Smooth muscle cell (in vitro differentiated cells): Measurements from ENCODE around the gene SCAMP3. TPM values are rescaled to one million over a fixed set of nuclear protein-coding genes. Genes with fewer than 3 reads are reported as not detected.

Experiments
- DNase-seq: peaks from one replicate; lab custom pipeline; 2025; ENCODE audit not compliant: unreplicated experiment; lab: John Stamatoyannopoulos, UW
- H2AFZ ChIP-seq: fragments of 200-600 bp; sonication (generic); 2 replicates; pipeline ENCODE4 v1.6.0; 2016; ENCODE audit warnings: antibody characterized with exemption, low read depth, mild to moderate bottlenecking
- H3F3A ChIP-seq: fragments of 200-600 bp; sonication (generic); 2 replicates; pipeline ENCODE4 v1.6.0; 2017; ENCODE audit warnings: antibody characterized with exemption, low read depth
- H3K27ac ChIP-seq: fragments of 200-600 bp; sonication (generic); 2 replicates; pipeline ENCODE4 v1.5.1; 2016; ENCODE audit warnings: low read depth, mild to moderate bottlenecking
- H3K27me3 ChIP-seq: fragments of 200-600 bp; sonication (generic); 2 replicates; pipeline ENCODE4 v1.6.1; 2016; ENCODE audit warnings: low read depth, mild to moderate bottlenecking
- H3K36me3 ChIP-seq: fragments of 200-600 bp; sonication (generic); 2 replicates; pipeline ENCODE4 v1.5.1; 2016; ENCODE audit warnings: low read depth
- H3K4me1 ChIP-seq: fragments of 200-600 bp; sonication (generic); 2 replicates; pipeline ENCODE4 v1.5.1; 2016; ENCODE audit warnings: low read depth
- H3K4me2 ChIP-seq: fragments of 200-600 bp; sonication (generic); 2 replicates; pipeline ENCODE4 v1.6.0; 2016; ENCODE audit warnings: mild to moderate bottlenecking
- H3K4me3 ChIP-seq: fragments of 200-600 bp; sonication (generic); 2 replicates; pipeline ENCODE4 v1.5.1; 2016; ENCODE audit warnings: mild to moderate bottlenecking
- H3K79me2 ChIP-seq: fragments of 200-600 bp; sonication (generic); 2 replicates; pipeline ENCODE4 v1.6.0; 2016; ENCODE audit warnings: low read depth, mild to moderate bottlenecking
- H3K9ac ChIP-seq: fragments of 200-600 bp; sonication (generic); 2 replicates; pipeline ENCODE4 v1.6.0; 2016; ENCODE audit warnings: low read depth
- H3K9me3 ChIP-seq: fragments of 200-600 bp; sonication (generic); replicated peaks from 2 replicates; pipeline ENCODE4 v1.5.1; 2016; ENCODE audit warnings: low read depth
- H4K20me1 ChIP-seq: fragments of 200-600 bp; sonication (generic); 2 replicates; pipeline ENCODE4 v1.6.0; 2016; ENCODE audit warnings: low read depth
- CTCF ChIP-seq: fragments of 200-600 bp; sonication (generic); IDR thresholded peaks from 2 replicates; pipeline ENCODE4 v1.5.1; 2017; ENCODE audit warnings: borderline replicate concordance, mild to moderate bottlenecking, antibody characterized with exemption; ENCODE audit not compliant: insufficient read depth, poor library complexity, severe bottlenecking
- WGBS: methylation state at CpG from one replicate; pipeline ENCODE4 v1.1.7; 2016; ENCODE audit warnings: low lambda C conversion rate; 5-methylcytosine and 5-hydroxymethylcytosine counted together
- polyA plus RNA-seq: library from polyadenylated mRNA; unstranded; fragments of >200 nt; fragmentation: Nextera tagmentation; extraction: Ambion mirVana; gene quantifications from 2 replicates; pipeline ENCODE4 v1.2.1, GENCODE V29; 2016
- total RNA-seq: library from RNA; depleted of rRNA; stranded (reverse); fragments of >200 nt; gene quantifications from 2 replicates; pipeline ENCODE4 v1.2.3, GENCODE V29; 2014

SCAMP3 gene
- total and polyA plus RNA-seq, 2 experiments from 2014 or later: 51.4 to 118 TPM

GRCh38 chr1:155307247-155307740 is 45.1 kb upstream of the SCAMP3 start:
- peak; percentile 37 for TF ChIP-seq CTCF
- Histone ChIP-seq H3K27me3 (no peaks in the 10 kb centered on the region), H3F3A (peaks cover 6% of the 10 kb centered on the region), H3K79me2 (peaks cover 36% of the 10 kb centered on the region), H3K4me2 (no peak overlapping the region), H2AFZ (no peak overlapping the region), H3K4me1 (peaks cover 16% of the 10 kb centered on the region), H3K27ac (no peak overlapping the region), H3K9ac (no peak overlapping the region), H3K4me3 (no peak overlapping the region), H3K9me3 (no peaks in the 10 kb centered on the region), H4K20me1 (peaks cover 11% of the 10 kb centered on the region), H3K36me3 (no peaks in the 10 kb centered on the region)
- no peak for DNase-seq
- WGBS: 72% methylated on average over 6 of the region's 6 CpGs

- Histone ChIP-seq H2AFZ (no peak overlapping the region), H3K27me3 (no peaks in the 10 kb centered on the region), H3K4me1 (peaks cover 14% of the 10 kb centered on the region), H3K79me2 (peaks cover 23% of the 10 kb centered on the region), H3K9me3 (no peaks in the 10 kb centered on the region), H3K9ac (no peak overlapping the region), H3K4me3 (no peak overlapping the region), H3K4me2 (no peak overlapping the region), H3F3A (peaks cover 6% of the 10 kb centered on the region), H4K20me1 (peaks cover 5% of the 10 kb centered on the region), H3K36me3 (no peaks in the 10 kb centered on the region), H3K27ac (no peak overlapping the region)
- WGBS: 68% methylated on average over 7 of the region's 7 CpGs
- TF ChIP-seq CTCF: no peak
- no peak for DNase-seq
These were observed 43.8 kb upstream of the SCAMP3 start for GRCh38 chr1:155305881-155306391.

GRCh38 chr1:155304558-155305063 is 42.5 kb upstream of the SCAMP3 start:
- H3K4me2 ChIP-seq: no peak overlapping the region
- no peak overlapping the region for H3K27ac ChIP-seq
- peaks cover 9% of the 10 kb centered on the region for H3K79me2 ChIP-seq
- no peaks in the 10 kb centered on the region for H3K27me3 ChIP-seq
- H3K9ac ChIP-seq: no peak overlapping the region
- no peak overlapping the region for H3K4me3 ChIP-seq
- no peak for DNase-seq
- no peak overlapping the region for H2AFZ ChIP-seq
- H3K36me3 ChIP-seq: no peaks in the 10 kb centered on the region
- peaks cover 6% of the 10 kb centered on the region for H3F3A ChIP-seq
- WGBS: 94% methylated on average over 11 of the region's 11 CpGs
- no peaks in the 10 kb centered on the region for H3K9me3 ChIP-seq
- peaks cover 1% of the 10 kb centered on the region for H3K4me1 ChIP-seq
- no peaks in the 10 kb centered on the region for H4K20me1 ChIP-seq
- TF ChIP-seq CTCF: no peak

GRCh38 chr1:155301342-155301841 is 39.2 kb upstream of the SCAMP3 start, which contains the start of gene PKLR:
PKLR (minus strand) TSS chr1:155301438; CDS start chr1:155301395, 43 bp downstream.
- H3K4me3 ChIP-seq: no peak within 1 kb of the TSS
- no peaks in the 10 kb centered on the region for H3K36me3 ChIP-seq
- no peak within 1 kb of the TSS for H2AFZ ChIP-seq
- peaks cover 10% of the 10 kb centered on the region for H3K27me3 ChIP-seq
- no peak within 1 kb of the TSS for H3K4me2 ChIP-seq
- no peaks in the 10 kb centered on the region for H4K20me1 ChIP-seq
- no peak for DNase-seq
- no peak within 1 kb of the TSS for H3K9ac ChIP-seq
- no peak within 1 kb of the TSS for H3K27ac ChIP-seq
- WGBS: 89% methylated on average over 5 of the region's 5 CpGs
- no peaks in the 10 kb centered on the region for H3K9me3 ChIP-seq
- no peaks in the 10 kb centered on the region for H3K79me2 ChIP-seq
- no peaks in the 10 kb centered on the region for H3F3A ChIP-seq
- no peaks in the 10 kb centered on the region for H3K4me1 ChIP-seq
- no peak for TF ChIP-seq CTCF
